ENCODE measurements around the gene WNT7A. TPM values are rescaled to one million over a fixed set of nuclear protein-coding genes. Genes with fewer than 3 reads are reported as not detected.

WNT7A gene
- total RNA-seq, 1 experiment from 2014 or later = 0.34 TPM

DNA sequence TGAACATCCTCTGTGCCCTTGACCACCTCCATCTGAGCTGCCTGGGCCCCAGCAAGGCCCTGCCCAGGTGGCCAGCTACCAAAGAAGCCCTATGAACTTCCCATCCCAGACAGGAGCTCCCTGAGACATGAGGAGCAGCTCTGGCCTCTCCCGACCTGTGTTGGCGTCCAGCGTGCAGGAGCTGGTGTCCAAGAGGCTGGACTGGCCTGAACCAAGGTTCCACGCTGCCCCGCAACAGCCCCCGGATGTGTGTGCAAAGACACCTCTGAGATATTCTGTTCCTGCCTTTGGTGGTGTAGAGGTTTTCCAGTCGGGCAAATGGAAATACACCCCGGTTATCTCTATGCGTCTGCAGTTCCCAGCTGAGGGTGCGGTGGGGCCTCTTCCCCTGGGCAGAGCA is 42.1 kb downstream of the WNT7A start:
- Histone ChIP-seq H3K4me2 (ENCODE audit: low read length) (no peak overlapping the region), H3K9me3 (ENCODE audit: control insufficient read depth in 1 of 2, insufficient read depth in 1 of 2, low read depth in 1 of 2, low read length in 2 of 2) (no peaks in the 10 kb centered on the region), H3K9ac (ENCODE audit: low read length) (no peak overlapping the region), H3K36me3 (ENCODE audit: control insufficient read depth in 1 of 2, insufficient read depth in 2 of 2, low read length in 2 of 2) (no peaks in the 10 kb centered on the region), H3K27ac (ENCODE audit: low read depth, low read length) (no peak overlapping the region), H3K9me2 (ENCODE audit: insufficient read depth) (no peaks in the 10 kb centered on the region), H3K79me2 (ENCODE audit: insufficient read depth, low read length) (no peaks in the 10 kb centered on the region), H2AFZ (ENCODE audit: low read depth, low read length, poor library complexity, severe bottlenecking) (no peak overlapping the region), H4K20me1 (ENCODE audit: insufficient read depth) (no peaks in the 10 kb centered on the region), H3K4me1 (ENCODE audit: control insufficient read depth in 1 of 2, insufficient read depth in 2 of 2, low read length in 2 of 2) (peaks cover 0 to 35% of the 10 kb centered on the region in 2 experiments; a peak in 2 of 4 replicates), H3K4me3 (replicated peaks in 1 of 2; ENCODE audit: low read depth in 1 of 2, low read length in 2 of 2) (no peak overlapping the region), H3K27me3 (ENCODE audit: insufficient read depth, low read length) (no peaks in the 10 kb centered on the region)
- RAD21 ChIA-PET (ENCODE audit: low non-redundant PET in 1 of 2, low total read pairs in 2 of 2, uncharacterized antibody in 2 of 2, unreplicated experiment in 2 of 2) = no interaction called here
- ATAC-seq = no peak
- CTCF ChIA-PET = no interaction called here
- no TSS peak for BruUV-seq (replicated peaks)
- DNase-seq (ENCODE audit: low read depth, low spot score) = no peak
- POLR2A ChIA-PET = no interaction called here
- TF ChIP-seq YY1 (IDR thresholded peaks at IDR 0.05; ENCODE audit: extremely low read depth, insufficient replicate concordance, low read depth, low read length) (no peak), CBX3 (IDR thresholded peaks at IDR 0.05; ENCODE audit: low read depth) (no peak)
- TF ChIP-seq, protein P1, sequence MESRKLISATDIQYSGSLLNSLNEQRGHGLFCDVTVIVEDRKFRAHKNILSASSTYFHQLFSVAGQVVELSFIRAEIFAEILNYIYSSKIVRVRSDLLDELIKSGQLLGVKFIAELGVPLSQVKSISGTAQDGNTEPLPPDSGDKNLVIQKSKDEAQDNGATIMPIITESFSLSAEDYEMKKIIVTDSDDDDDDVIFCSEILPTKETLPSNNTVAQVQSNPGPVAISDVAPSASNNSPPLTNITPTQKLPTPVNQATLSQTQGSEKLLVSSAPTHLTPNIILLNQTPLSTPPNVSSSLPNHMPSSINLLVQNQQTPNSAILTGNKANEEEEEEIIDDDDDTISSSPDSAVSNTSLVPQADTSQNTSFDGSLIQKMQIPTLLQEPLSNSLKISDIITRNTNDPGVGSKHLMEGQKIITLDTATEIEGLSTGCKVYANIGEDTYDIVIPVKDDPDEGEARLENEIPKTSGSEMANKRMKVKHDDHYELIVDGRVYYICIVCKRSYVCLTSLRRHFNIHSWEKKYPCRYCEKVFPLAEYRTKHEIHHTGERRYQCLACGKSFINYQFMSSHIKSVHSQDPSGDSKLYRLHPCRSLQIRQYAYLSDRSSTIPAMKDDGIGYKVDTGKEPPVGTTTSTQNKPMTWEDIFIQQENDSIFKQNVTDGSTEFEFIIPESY (IDR thresholded peaks at IDR 0.05; ENCODE audit: extremely low read depth, insufficient replicate concordance, low read length) = no peak
- intact Hi-C loops (cut with micrococcal nuclease) = no loop called here

DNA sequence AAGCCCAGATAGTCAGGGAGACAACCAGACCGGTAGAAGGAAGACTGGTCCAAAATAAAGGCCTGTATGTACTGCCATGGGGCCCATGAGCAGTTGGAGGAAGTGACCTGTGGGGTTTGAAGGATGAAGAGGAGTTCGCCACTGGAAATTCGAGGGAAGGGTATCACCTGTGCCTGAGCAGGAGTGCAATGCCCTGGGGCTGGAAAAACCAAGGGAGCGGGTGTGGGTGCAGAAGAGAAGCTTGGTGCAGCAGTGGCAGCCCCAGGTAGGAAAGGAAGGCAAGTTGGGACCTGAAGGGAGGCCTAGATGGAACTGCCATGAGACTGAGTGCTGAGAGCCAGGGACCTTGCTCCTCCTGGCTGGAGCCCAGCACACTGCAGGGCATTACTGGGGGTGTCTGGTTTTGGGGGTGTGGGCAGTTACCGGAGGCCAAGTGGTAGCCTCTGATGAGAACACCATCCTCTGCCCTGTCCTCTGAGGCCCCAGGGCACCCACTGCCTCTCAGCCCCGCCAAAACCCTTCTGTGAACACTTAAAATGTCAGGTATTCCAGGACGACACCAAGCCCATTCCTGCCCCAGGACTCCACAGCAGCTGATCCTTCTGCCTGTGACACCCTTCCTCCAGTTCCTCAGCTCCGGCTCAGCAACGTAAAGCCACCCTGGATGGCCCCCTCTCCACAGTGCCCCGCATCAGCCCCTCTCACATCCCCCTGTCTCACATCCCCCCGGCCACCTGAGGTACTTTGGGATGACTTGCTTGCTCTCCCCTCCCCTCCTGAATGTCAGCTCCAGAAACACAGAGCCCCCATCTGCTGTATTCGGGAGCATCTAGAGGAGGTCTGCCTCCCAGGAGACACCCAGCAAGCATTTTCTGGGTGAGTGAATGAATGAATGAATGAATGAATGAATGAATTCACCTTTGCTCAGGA is 42.9 kb downstream of the WNT7A start:
- H3K4me3 ChIP-seq (replicated peaks in 1 of 2; ENCODE audit: low read depth in 1 of 2, low read length in 2 of 2) = no peak overlapping the region
- ChIA-PET CTCF (no interaction called here), POLR2A (no interaction called here), RAD21 (ENCODE audit: low non-redundant PET in 1 of 2, low total read pairs in 2 of 2, uncharacterized antibody in 2 of 2, unreplicated experiment in 2 of 2) (no interaction called here)
- no peak for ATAC-seq
- BruUV-seq (replicated peaks) = no TSS peak
- H4K20me1 ChIP-seq (ENCODE audit: insufficient read depth) = no peaks in the 10 kb centered on the region
- no peak for DNase-seq (ENCODE audit: low read depth, low spot score)
- H3K79me2 ChIP-seq (ENCODE audit: insufficient read depth, low read length) = no peaks in the 10 kb centered on the region
- H3K27me3 ChIP-seq (ENCODE audit: insufficient read depth, low read length) = no peaks in the 10 kb centered on the region
- no peak overlapping the region for H3K27ac ChIP-seq (ENCODE audit: low read depth, low read length)
- no peaks in the 10 kb centered on the region for H3K9me3 ChIP-seq (ENCODE audit: control insufficient read depth in 1 of 2, insufficient read depth in 1 of 2, low read depth in 1 of 2, low read length in 2 of 2)
- H3K4me2 ChIP-seq (ENCODE audit: low read length) = no peak overlapping the region
- no peaks in the 10 kb centered on the region for H3K36me3 ChIP-seq (ENCODE audit: control insufficient read depth in 1 of 2, insufficient read depth in 2 of 2, low read length in 2 of 2)
- TF ChIP-seq EGR1 (IDR thresholded peaks at IDR 0.05; ENCODE audit: low read depth) = no peak
- TF ChIP-seq, protein P2, sequence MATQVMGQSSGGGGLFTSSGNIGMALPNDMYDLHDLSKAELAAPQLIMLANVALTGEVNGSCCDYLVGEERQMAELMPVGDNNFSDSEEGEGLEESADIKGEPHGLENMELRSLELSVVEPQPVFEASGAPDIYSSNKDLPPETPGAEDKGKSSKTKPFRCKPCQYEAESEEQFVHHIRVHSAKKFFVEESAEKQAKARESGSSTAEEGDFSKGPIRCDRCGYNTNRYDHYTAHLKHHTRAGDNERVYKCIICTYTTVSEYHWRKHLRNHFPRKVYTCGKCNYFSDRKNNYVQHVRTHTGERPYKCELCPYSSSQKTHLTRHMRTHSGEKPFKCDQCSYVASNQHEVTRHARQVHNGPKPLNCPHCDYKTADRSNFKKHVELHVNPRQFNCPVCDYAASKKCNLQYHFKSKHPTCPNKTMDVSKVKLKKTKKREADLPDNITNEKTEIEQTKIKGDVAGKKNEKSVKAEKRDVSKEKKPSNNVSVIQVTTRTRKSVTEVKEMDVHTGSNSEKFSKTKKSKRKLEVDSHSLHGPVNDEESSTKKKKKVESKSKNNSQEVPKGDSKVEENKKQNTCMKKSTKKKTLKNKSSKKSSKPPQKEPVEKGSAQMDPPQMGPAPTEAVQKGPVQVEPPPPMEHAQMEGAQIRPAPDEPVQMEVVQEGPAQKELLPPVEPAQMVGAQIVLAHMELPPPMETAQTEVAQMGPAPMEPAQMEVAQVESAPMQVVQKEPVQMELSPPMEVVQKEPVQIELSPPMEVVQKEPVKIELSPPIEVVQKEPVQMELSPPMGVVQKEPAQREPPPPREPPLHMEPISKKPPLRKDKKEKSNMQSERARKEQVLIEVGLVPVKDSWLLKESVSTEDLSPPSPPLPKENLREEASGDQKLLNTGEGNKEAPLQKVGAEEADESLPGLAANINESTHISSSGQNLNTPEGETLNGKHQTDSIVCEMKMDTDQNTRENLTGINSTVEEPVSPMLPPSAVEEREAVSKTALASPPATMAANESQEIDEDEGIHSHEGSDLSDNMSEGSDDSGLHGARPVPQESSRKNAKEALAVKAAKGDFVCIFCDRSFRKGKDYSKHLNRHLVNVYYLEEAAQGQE (IDR thresholded peaks at IDR 0.05; ENCODE audit: low read depth) = no peak
- no peak for TF ChIP-seq POLR2A (IDR thresholded peaks at IDR 0.05; ENCODE audit: borderline replicate concordance, extremely low read depth, insufficient read depth, insufficient read length)
- TF ChIP-seq SRF (IDR thresholded peaks at IDR 0.05; ENCODE audit: low read depth) = no peak
- no peak for TF ChIP-seq CBX3 (IDR thresholded peaks at IDR 0.05; ENCODE audit: low read depth)
- TF ChIP-seq FOSL1 (IDR thresholded peaks at IDR 0.05; ENCODE audit: low read depth) = no peak
- TF ChIP-seq EZH2 (IDR thresholded peaks at IDR 0.05) = no peak
- TF ChIP-seq JUND (IDR thresholded peaks at IDR 0.05) = no peak
- intact Hi-C loops (cut with micrococcal nuclease) = no loop called here
- no peak overlapping the region for H2AFZ ChIP-seq (ENCODE audit: low read depth, low read length, poor library complexity, severe bottlenecking)
- H3K4me1 ChIP-seq (ENCODE audit: control insufficient read depth in 1 of 2, insufficient read depth in 2 of 2, low read length in 2 of 2) = peaks cover 0 to 41% of the 10 kb centered on the region in 2 experiments; a peak in 2 of 4 replicates
- no peaks in the 10 kb centered on the region for H3K9me2 ChIP-seq (ENCODE audit: insufficient read depth)
- no peak overlapping the region for H3K9ac ChIP-seq (ENCODE audit: low read length)
